Calu3 (cell line): ENCODE measurements around the gene PRKCG. TPM values are rescaled to one million over a fixed set of nuclear protein-coding genes. Genes with fewer than 3 reads are reported as not detected.

Experiments used
- BruUV-seq: library from RNA; stranded (reverse); fragments of 400-500 nt; replicated peaks from 2 replicates; lab custom pipeline; 2021; lab: Mats Ljungman, UMichigan
- CTCF ChIA-PET: fragments of 300-600 bp; sonication (Branson Sonifier 250); formaldehyde crosslinking; loops from one replicate; lab custom pipeline; 2022; ENCODE audit warnings: antibody characterized with exemption; lab: Charles Lee
- DNase-seq: peaks from one replicate; pipeline ENCODE4 v3.0.0; 2022
- H3K27ac Mint-ChIP-seq: one replicate; pipeline ENCODE4 v1.8.0; 2022; ENCODE audit warnings: mixed read lengths; ENCODE audit not compliant: unreplicated experiment
- H3K27me3 Mint-ChIP-seq: one replicate; pipeline ENCODE4 v1.8.0; 2022; ENCODE audit warnings: mixed read lengths; ENCODE audit not compliant: unreplicated experiment
- H3K36me3 Mint-ChIP-seq: one replicate; pipeline ENCODE4 v1.8.0; 2022; ENCODE audit warnings: mild to moderate bottlenecking, moderate library complexity, mixed read lengths; ENCODE audit not compliant: insufficient read depth, unreplicated experiment
- H3K4me1 Mint-ChIP-seq: one replicate; pipeline ENCODE4 v1.8.0; 2022; ENCODE audit warnings: mild to moderate bottlenecking, low read depth, mixed read lengths; ENCODE audit not compliant: unreplicated experiment
- H3K4me3 Mint-ChIP-seq: one replicate; pipeline ENCODE4 v1.8.0; 2022; ENCODE audit warnings: mild to moderate bottlenecking, low read depth, moderate library complexity, mixed read lengths; ENCODE audit not compliant: unreplicated experiment
- H3K9me3 Mint-ChIP-seq: one replicate; pipeline ENCODE4 v1.8.0; 2022; ENCODE audit warnings: low read depth, mixed read lengths; ENCODE audit not compliant: unreplicated experiment
- CTCF ChIP-seq: fragments of 200-600 bp; IDR thresholded peaks from one replicate; pipeline ENCODE4 v1.8.0; 2022; ENCODE audit warnings: antibody characterized with exemption; ENCODE audit not compliant: unreplicated experiment
- intact Hi-C: fragments of 100-400 bp; cut with micrococcal nuclease; formaldehyde crosslinking; loops from one replicate; pipeline ENCODE4 v1.10.0; 2022; ENCODE audit not compliant: unreplicated experiment
- total RNA-seq: library from RNA; stranded (reverse); gene quantifications from 2 replicates; pipeline ENCODE4 v1.2.3, GENCODE V29; 2022

PRKCG gene
- total RNA-seq, 1 experiment from 2014 or later, result 59.6 TPM

- Mint-ChIP-seq H3K27me3 (peaks cover 53% of the 10 kb centered on the region), H3K36me3 (peaks cover 7% of the 10 kb centered on the region), H3K9me3 (peaks cover 4% of the 10 kb centered on the region), H3K4me3 (no peak overlapping the region), H3K4me1 (peaks cover 11% of the 10 kb centered on the region), H3K27ac (peak overlapping the region; percentile 11)
- no peak for DNase-seq
- TF ChIP-seq CTCF, result no peak
- BruUV-seq, result no TSS peak
- intact Hi-C loops, result no loop called here
- CTCF ChIA-PET, result no interaction called here
Observed at GRCh38 chr19:53942001-53942786, 60.2 kb downstream of the PRKCG start.

GRCh38 chr19:53944416-53944815 lies 62.4 kb downstream of the PRKCG start:
- BruUV-seq, result no TSS peak
- Mint-ChIP-seq H3K4me3 (no peak overlapping the region), H3K27me3 (peaks cover 44% of the 10 kb centered on the region), H3K9me3 (peaks cover 4% of the 10 kb centered on the region), H3K36me3 (peaks cover 7% of the 10 kb centered on the region), H3K27ac (no peak overlapping the region), H3K4me1 (peaks cover 11% of the 10 kb centered on the region)
- no peak for TF ChIP-seq CTCF
- no peak for DNase-seq
- CTCF ChIA-PET, result interaction anchor here (2.0 kb wide), 1 partner anchor 79 kb away, joined by 5 read pairs; no protein-coding TSS in a partner anchor
- intact Hi-C loops, result no loop called here

GRCh38 chr19:53944933-53945332 lies 62.9 kb downstream of the PRKCG start:
- BruUV-seq, result no TSS peak
- intact Hi-C loops, result no loop called here
- Mint-ChIP-seq H3K4me3 (no peak overlapping the region), H3K27ac (no peak overlapping the region), H3K4me1 (peaks cover 11% of the 10 kb centered on the region), H3K27me3 (peaks cover 39% of the 10 kb centered on the region), H3K36me3 (peaks cover 7% of the 10 kb centered on the region), H3K9me3 (peaks cover 4% of the 10 kb centered on the region)
- DNase-seq, result no peak
- no peak for TF ChIP-seq CTCF
- CTCF ChIA-PET, result interaction anchor here (2.0 kb wide), 1 partner anchor 79 kb away, joined by 5 read pairs; no protein-coding TSS in a partner anchor

- Mint-ChIP-seq H3K4me1 (peaks cover 11% of the 10 kb centered on the region), H3K36me3 (peaks cover 7% of the 10 kb centered on the region), H3K27ac (no peak overlapping the region), H3K9me3 (peaks cover 4% of the 10 kb centered on the region), H3K4me3 (no peak overlapping the region), H3K27me3 (peaks cover 34% of the 10 kb centered on the region)
- peak; percentile 35 for DNase-seq
- CTCF ChIA-PET, result interaction anchor here (2.0 kb wide), 1 partner anchor 78 kb away, joined by 5 read pairs; no protein-coding TSS in a partner anchor
- TF ChIP-seq CTCF, result no peak
- no TSS peak for BruUV-seq
- intact Hi-C loops, result no loop called here
Observed at GRCh38 chr19:53945441-53945840, 63.4 kb downstream of the PRKCG start.
